Activated T-cell treated with anti-CD3 and anti-CD28 coated beads, Interleukin-2, amount 50 U/mL, for 4 hours (primary cell): Measurements from ENCODE around the gene ATP6V0A4. TPM values are rescaled to one million over a fixed set of nuclear protein-coding genes. Genes with fewer than 3 reads are reported as not detected.
"Not testable (repeated sequence)": the region's sequence is repeated elsewhere in the genome, so short reads cannot be mapped to it uniquely, and the experiment has no call there.

Source experiments
- ATAC-seq, 2 donors: fragments of 200-7000 bp; cut with Tn5 transposase; one replicate each; pipeline ENCODE4 v1.10.0; 2021
- DNase-seq: peaks from one replicate; pipeline ENCODE4 v3.0.0-alpha.2; 2020
- H3K27me3 Mint-ChIP-seq: one replicate; pipeline ENCODE4 v1.8.0; 2021; ENCODE audit warnings: low read depth, mixed read lengths
- H3K36me3 Mint-ChIP-seq: one replicate; pipeline ENCODE4 v1.8.0; 2022; ENCODE audit warnings: mixed read lengths; ENCODE audit not compliant: insufficient read depth
- H3K4me1 Mint-ChIP-seq: one replicate; pipeline ENCODE4 v1.8.0; 2021; ENCODE audit warnings: low read depth, mixed read lengths
- H3K4me3 Mint-ChIP-seq: one replicate; pipeline ENCODE4 v1.8.0; 2021; ENCODE audit warnings: mild to moderate bottlenecking, moderate library complexity, mixed read lengths
- H3K9me3 Mint-ChIP-seq: one replicate; pipeline ENCODE4 v1.8.0; 2021; ENCODE audit warnings: mixed read lengths
- total RNA-seq, 3 donors: library from RNA; stranded (reverse); gene quantifications; one replicate each; pipeline ENCODE4 v1.2.1, GENCODE V29; 2021

The ATP6V0A4 gene
- total RNA-seq, 3 donors from 2014 or later: not detected

- ATAC-seq (no peak), DNase-seq (no peak)
- H3K4me3 Mint-ChIP-seq: no peak overlapping the region
- no peaks in the 10 kb centered on the region for H3K27me3 Mint-ChIP-seq
- H3K9me3 Mint-ChIP-seq: no peaks in the 10 kb centered on the region
- peaks cover 6% of the 10 kb centered on the region for H3K4me1 Mint-ChIP-seq
- H3K36me3 Mint-ChIP-seq: no peaks in the 10 kb centered on the region
Observed at GRCh38 chr7:138821912-138822311, 23.9 kb upstream of the ATP6V0A4 start.

- H3K4me1 Mint-ChIP-seq: no peaks in the 10 kb centered on the region
- H3K36me3 Mint-ChIP-seq: no peaks in the 10 kb centered on the region
- no peak overlapping the region for H3K4me3 Mint-ChIP-seq
- DNase-seq (no peak), ATAC-seq (no peak)
- no peaks in the 10 kb centered on the region for H3K9me3 Mint-ChIP-seq
- peaks cover 3% of the 10 kb centered on the region for H3K27me3 Mint-ChIP-seq
Observed at GRCh38 chr7:138819625-138820024, 21.6 kb upstream of the ATP6V0A4 start.

GRCh38 chr7:138816650-138817049 lies 18.7 kb upstream of the ATP6V0A4 start:
- Mint-ChIP-seq H3K9me3 (no peaks in the 10 kb centered on the region), H3K4me1 (no peaks in the 10 kb centered on the region), H3K4me3 (no peak overlapping the region), H3K36me3 (no peaks in the 10 kb centered on the region), H3K27me3 (peaks cover 3% of the 10 kb centered on the region)
- DNase-seq (no peak), ATAC-seq (no peak)

DNA sequence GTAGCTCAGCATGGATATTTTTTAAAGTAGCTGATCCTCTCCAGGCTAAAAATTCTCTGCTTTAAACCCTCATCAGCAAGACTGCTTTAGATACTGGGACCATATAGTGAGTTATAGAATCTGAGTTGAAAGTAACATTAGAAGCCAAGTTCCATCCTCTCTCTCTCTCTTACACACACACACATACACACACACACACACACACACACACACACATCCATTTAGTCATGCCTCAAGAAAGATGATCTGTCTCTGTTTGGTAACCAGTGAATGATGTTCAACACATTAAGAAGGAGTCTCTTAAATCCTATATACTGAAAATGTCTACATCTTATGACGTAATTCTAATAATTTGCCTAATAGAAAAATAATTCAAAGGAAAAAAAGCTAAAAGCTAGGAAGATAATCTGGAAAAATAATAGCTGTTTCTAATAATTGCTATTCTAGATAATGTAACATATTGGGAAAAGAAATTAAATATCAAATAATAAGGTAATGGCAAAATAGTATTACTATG lies 16.9 kb upstream of the ATP6V0A4 start:
- H3K4me3 Mint-ChIP-seq: no peak overlapping the region
- no peak for ATAC-seq
- no peak for DNase-seq
- H3K9me3 Mint-ChIP-seq: no peaks in the 10 kb centered on the region
- H3K27me3 Mint-ChIP-seq: peaks cover 3% of the 10 kb centered on the region
- no peaks in the 10 kb centered on the region for H3K36me3 Mint-ChIP-seq
- no peaks in the 10 kb centered on the region for H3K4me1 Mint-ChIP-seq

- ATAC-seq: peak in 1 of 2 donors; percentile 60
- Mint-ChIP-seq H3K9me3 (no peaks in the 10 kb centered on the region), H3K27me3 (peaks cover 3% of the 10 kb centered on the region)
Observed at GRCh38 chr7:138813945-138814344, 15.9 kb upstream of the ATP6V0A4 start.

GRCh38 chr7:138811327-138811726 lies 13.3 kb upstream of the ATP6V0A4 start:
- ATAC-seq, H3K9me3 Mint-ChIP-seq, DNase-seq, H3K27me3 Mint-ChIP-seq, H3K4me1 Mint-ChIP-seq, H3K4me3 Mint-ChIP-seq, H3K36me3 Mint-ChIP-seq: not testable (repeated sequence)

More at GRCh38 chr7:138813945-138814344, 15.9 kb upstream of the ATP6V0A4 start:
- no peaks in the 10 kb centered on the region for H3K36me3 Mint-ChIP-seq
- H3K4me3 Mint-ChIP-seq: no peak overlapping the region
- DNase-seq: no peak
- H3K4me1 Mint-ChIP-seq: no peaks in the 10 kb centered on the region

DNA sequence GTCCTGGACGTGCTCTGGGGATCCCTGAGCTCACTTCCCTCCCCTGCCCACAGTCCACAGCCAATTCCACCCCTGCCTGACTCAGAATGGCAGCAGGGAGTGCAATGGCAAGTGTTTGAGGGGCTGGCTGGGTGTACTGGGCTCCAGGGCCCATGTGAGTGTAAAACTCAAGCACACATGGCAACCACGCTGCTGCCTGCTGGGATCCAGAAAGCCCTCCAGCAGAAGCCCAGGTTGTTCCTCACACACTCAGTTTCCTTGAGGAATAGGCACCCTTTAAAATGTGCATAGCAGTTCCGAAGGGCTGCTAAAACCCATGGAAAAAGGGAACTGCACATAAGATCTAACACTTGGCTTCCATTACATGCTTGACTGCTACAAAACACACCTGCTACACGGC lies 11.3 kb upstream of the ATP6V0A4 start:
- Mint-ChIP-seq H3K9me3 (no peaks in the 10 kb centered on the region), H3K36me3 (no peaks in the 10 kb centered on the region), H3K4me3 (no peak overlapping the region), H3K4me1 (no peaks in the 10 kb centered on the region), H3K27me3 (peaks cover 2% of the 10 kb centered on the region)
- DNase-seq (no peak), ATAC-seq (no peak)

DNA sequence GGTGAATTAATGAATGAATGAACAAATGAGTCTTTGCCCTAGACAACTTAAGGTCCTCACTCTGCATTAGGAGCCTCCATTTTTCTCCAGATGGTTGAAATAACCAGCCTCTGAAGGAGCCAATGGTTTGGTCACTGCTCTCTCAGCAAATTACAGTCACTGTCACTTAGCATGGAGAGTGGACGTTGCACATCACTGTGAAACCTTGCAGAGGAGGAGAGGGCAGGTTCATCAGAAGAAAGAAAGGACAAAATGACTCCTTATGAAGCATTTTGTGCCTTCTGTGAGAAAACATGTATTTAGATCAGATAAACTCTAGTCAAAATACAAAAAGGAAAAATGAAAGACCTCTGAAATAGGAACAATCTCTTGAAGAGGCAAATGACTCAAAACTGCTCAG lies 6.6 kb upstream of the ATP6V0A4 start:
- no peaks in the 10 kb centered on the region for H3K36me3 Mint-ChIP-seq
- ATAC-seq: peak in 1 of 2 donors; percentile 34
- no peak overlapping the region for H3K4me3 Mint-ChIP-seq
- H3K9me3 Mint-ChIP-seq: no peaks in the 10 kb centered on the region
- peaks cover 4% of the 10 kb centered on the region for H3K27me3 Mint-ChIP-seq
- no peak for DNase-seq
- H3K4me1 Mint-ChIP-seq: no peaks in the 10 kb centered on the region

DNA sequence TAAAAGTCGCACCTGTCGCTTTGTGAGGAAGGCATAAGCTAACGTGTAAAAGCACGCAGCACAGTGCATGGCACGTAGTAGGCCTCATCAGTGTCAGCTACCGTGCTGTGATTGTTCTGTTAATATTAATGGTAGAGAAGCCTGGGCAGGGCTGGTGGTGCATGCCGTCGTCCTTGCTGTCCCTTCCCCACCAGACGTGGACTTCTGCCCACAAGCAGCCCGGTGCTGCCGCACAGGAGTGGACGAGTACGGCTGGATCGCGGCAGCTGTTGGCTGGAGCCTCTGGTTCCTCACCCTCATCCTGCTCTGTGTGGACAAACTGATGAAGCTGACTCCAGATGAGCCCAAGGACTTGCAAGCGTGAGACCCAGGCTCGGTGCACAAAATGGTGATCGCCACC lies 4.7 kb upstream of the ATP6V0A4 start:
- no peaks in the 10 kb centered on the region for H3K9me3 Mint-ChIP-seq
- no peak overlapping the region for H3K4me3 Mint-ChIP-seq
- DNase-seq: no peak
- H3K4me1 Mint-ChIP-seq: peaks cover 4% of the 10 kb centered on the region
- peaks cover 7% of the 10 kb centered on the region for H3K27me3 Mint-ChIP-seq
- no peak for ATAC-seq
- H3K36me3 Mint-ChIP-seq: no peaks in the 10 kb centered on the region

- Mint-ChIP-seq H3K4me3 (no peak overlapping the region), H3K4me1 (peaks cover 7% of the 10 kb centered on the region), H3K27me3 (peaks cover 7% of the 10 kb centered on the region), H3K36me3 (no peaks in the 10 kb centered on the region), H3K9me3 (no peaks in the 10 kb centered on the region)
- no peak for DNase-seq
- no peak for ATAC-seq
Observed at GRCh38 chr7:138801256-138801655, 3.3 kb upstream of the ATP6V0A4 start.

DNA sequence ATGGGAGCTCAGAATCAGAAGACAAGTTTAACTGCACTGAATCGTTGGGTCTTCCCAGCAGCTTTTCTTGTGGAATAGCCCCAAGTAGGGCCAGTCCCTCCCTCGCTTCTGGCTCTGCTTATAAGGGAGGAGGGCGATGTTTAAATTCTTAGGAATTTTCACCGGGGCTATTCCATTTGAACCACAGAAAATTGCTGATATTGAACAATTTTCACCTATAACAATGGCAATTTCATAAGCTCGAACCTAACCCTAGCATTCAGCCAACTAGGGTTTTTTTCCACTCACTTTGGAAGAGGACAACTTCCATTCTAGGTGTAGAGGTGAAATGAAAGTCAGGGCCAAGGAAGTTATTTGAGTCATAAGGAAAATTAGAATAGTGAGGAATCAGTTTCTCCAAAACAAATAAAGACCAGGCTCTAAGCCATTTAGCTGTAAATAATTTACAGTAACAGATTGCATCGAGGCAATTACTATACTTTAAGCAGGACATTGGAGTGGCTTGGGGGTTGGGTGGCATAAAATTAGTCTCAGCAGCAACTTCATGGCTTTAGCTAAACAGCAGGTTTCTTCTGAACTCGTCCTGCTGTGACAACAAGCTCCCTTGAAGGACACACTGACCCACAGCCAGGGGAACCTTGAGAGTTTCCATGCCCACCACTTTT lies 1.5 kb upstream of the ATP6V0A4 start:
- Mint-ChIP-seq H3K4me3 (no peak overlapping the region), H3K36me3 (no peaks in the 10 kb centered on the region), H3K9me3 (no peaks in the 10 kb centered on the region), H3K27me3 (peaks cover 6% of the 10 kb centered on the region), H3K4me1 (peaks cover 7% of the 10 kb centered on the region)
- ATAC-seq (no peak), DNase-seq (no peak)

- Mint-ChIP-seq H3K4me3 (no peak overlapping the region), H3K9me3 (no peaks in the 10 kb centered on the region), H3K36me3 (no peaks in the 10 kb centered on the region), H3K4me1 (peaks cover 7% of the 10 kb centered on the region), H3K27me3 (peaks cover 3% of the 10 kb centered on the region)
- DNase-seq: no peak
- no peak for ATAC-seq
Observed at GRCh38 chr7:138798836-138799235, 840 bp upstream of the ATP6V0A4 start.

DNA sequence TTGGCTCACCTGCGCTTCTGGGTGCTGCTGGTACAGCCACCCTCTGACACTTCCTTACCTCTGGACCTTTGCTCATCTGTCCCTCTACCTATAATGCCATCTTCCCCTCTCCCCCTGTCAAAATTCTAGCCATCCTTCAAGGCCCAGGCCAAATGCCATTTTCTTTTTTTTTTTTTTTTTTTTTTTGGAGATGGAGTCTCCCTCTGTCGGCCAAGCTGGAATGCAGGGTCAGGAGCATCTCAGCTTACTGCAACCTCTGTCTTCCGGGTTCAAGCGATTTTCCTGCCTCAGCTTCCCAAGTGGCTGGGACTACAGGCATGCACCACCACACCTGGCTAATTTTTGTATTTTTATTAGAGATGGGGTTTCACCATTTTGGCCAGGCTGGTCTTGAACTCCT lies 950 bp downstream of the ATP6V0A4 start:
- H3K4me3 Mint-ChIP-seq, H3K27me3 Mint-ChIP-seq, H3K4me1 Mint-ChIP-seq, H3K9me3 Mint-ChIP-seq, DNase-seq, H3K36me3 Mint-ChIP-seq, ATAC-seq: not testable (repeated sequence)

DNA sequence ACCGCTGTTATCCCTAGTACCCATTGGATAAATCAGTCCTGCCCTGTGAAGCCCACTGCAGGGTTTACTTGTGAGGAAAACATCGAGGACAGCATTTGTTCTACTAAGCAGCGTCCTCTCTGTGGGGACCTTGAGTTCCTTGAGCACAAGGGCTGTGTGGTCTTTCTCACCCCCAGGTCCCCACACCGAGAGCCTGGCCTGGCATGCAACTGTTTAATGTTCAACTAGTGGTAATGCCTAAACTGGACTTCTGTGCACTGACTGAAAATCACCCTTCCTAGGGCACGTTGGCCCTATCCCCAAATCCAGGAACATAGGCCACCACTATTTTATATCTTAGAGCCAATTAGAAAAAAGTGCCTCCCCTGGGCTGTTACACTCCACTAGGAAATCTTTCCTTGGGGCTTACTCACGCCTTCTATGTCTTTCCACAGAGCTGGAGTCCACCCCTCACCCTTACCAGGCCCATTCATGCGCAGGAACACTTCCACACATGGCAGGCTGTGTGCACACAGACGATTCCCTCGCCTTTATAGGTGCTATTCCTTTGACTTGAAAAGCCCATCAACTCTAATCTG lies 1.9 kb downstream of the ATP6V0A4 start:
- H3K27me3 Mint-ChIP-seq: peaks cover 3% of the 10 kb centered on the region
- ATAC-seq: no peak
- no peak for DNase-seq
- H3K36me3 Mint-ChIP-seq: no peaks in the 10 kb centered on the region
- no peak overlapping the region for H3K4me3 Mint-ChIP-seq
- H3K9me3 Mint-ChIP-seq: no peaks in the 10 kb centered on the region
- H3K4me1 Mint-ChIP-seq: peaks cover 7% of the 10 kb centered on the region
